ENCODE measurements around the gene CACNA1B.

- TF ChIP-seq ZFX (IDR thresholded peaks at IDR 0.05; ENCODE audit: borderline replicate concordance): no peak
- no peak for TF ChIP-seq CTCF (IDR thresholded peaks at IDR 0.05)
These were observed 40.2 kb downstream of the CACNA1B start for GRCh38 chr9:137917795-137918194.
